Activated CD4-positive, alpha-beta T cell treated with anti-CD3 and anti-CD28 coated beads for 48 hours (primary cell): ENCODE results near the gene SHFL.
A peak's percentile ranks its signal among the peaks of the same experiment; 100 is the strongest.

Experiments used
- DNase-seq: peaks from one replicate; pipeline ENCODE4 v3.0.0-alpha.2; 2020

SHFL gene

GRCh38 chr19:10085641-10086590 is at the start of gene SHFL:
Gene SHFL (plus strand): TSS chr19:10086317. CDS start chr19:10086428, 111 bp downstream.
- peak; percentile 86 for DNase-seq

DNA sequence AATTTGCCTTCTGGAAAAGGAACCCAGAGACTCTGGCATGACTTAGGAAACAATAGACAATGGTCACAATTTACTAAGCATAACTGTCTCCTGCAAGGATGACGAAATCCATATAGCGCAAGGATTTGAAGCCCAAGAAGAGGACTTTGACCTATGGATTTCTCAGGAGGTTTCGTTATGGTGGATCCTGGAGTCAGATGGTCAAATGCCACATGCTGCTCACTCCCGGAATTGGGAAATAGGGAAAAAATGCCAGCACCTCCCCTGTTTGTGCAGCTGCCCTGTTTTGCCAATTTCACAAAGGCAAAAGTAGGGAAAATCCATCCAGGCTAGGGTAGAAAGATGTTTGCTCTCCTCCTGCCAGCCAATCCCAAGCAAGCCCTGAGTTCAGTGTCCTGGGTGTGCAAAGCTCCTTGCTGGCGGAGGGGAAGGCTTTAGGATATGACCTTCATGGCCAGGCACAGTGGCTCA is 49.5 kb upstream of the SHFL start:
- DNase-seq: no peak

DNA sequence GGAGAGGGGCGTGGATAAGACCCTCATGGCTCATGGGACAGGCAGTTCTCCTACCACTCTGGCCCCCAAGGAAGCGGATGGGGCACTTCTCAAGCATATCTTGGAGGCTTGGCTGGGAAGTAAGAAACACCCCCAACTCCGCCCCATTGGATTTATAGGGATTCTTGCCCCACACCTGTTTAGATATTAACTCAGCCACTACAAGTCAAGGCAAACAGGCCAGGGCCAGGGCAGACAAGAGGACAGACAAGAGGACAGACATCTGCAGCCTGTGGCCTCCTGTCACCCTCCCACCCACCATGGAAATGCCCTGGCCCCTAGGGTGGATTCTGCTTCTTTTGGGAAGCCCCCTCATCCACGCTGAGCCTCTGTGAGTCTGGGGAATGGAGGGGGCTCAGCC is 48.8 kb upstream of the SHFL start:
- no peak for DNase-seq

DNA sequence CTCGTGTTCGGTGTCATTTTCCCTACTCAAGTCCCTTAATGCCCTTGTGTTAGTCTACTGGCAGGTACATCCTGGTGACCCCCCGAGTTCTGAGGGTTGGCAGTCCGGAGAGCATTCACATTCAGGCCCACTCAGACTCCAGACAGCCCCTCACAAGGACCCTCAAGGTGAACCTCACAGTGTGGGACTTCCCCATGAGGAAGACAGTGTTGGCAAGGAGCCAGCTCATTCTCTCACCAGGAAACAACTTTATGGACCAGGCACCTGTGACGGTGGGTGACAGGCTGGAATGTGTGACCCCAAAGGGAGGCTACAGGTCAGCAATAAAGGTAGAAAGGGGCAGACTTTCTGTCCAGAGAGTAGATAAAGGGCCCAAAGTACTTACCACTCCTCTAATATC is 48.3 kb upstream of the SHFL start:
- no peak for DNase-seq

DNA sequence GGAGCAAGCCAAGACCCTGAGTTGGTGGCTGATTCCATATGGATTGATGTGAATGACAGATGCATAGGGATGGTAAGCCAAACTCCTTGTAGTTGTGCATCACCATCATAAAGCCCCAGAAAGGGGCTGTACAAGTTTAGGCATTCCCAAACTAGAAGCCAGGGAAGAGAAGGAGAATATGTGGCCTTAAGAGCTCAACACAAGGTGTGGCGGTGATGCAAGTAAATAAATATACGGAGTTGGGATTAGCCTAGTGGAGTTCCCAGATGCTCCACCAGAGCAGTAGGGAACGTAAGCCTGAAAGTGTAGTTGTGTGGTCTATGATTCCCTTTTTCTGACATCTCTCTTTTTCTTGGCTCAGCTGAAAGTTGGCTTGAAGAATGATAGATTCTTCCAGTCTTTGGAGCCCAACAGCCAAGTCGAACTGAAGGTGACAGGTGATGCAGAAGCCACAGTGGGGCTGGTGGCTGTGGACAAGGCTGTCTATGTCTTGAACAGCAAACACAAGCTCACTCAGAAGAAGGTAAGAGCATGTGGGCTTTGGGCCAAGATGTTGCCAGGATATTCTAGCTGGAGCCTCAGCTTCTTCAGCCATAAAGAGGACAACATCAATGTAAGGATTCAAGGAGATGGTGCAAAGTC is 42.7 kb upstream of the SHFL start:
- no peak for DNase-seq

- no peak for DNase-seq
Measured at GRCh38 chr19:10044390-10044789, 41.7 kb upstream of the SHFL start.

DNA sequence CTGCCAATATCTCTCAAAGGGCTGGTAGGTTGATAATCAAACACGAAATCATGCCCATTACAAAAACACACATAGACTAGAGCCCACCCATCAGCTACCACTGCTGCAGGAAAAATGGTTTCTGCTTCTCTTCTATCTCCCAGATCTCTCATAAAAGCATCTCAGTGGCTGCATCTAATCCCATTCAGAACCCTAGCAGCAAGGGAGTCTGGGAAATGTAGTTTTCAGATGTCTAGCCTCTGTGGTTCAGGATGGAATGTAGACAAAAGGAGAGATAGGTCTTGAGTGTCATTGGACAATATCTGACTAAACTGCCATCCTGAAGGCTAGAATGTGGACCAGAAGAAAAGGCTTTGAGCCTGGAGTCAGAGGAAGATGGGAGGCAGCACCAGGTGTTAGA is 40.7 kb upstream of the SHFL start:
- DNase-seq: no peak

DNA sequence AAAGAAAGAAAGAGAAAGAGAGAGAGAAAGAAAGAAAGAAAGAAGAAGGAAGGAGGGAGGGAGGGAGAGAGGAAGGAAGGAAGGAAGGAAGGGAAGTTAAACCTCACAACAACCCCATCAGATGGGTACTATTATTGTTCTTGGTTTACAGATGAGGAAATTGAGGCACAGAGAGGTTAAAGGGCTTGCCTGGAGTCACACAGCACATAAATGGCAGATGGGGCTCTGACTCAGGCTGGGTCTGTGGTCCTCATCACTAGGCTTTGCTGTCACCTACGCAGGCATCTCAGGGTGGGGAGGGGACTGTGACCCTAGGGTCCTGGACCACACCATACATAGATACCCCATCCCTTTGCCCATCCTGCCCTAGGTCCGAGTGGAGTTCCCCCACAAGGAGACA is 36.5 kb upstream of the SHFL start:
- DNase-seq: no peak

GRCh38 chr19:10052602-10053360 is 33.3 kb upstream of the SHFL start:
- DNase-seq: no peak

GRCh38 chr19:10061717-10062310 is 24.3 kb upstream of the SHFL start:
- DNase-seq: peak; percentile 12

- no peak for DNase-seq
Measured at GRCh38 chr19:10068205-10068604, 17.9 kb upstream of the SHFL start.

DNA sequence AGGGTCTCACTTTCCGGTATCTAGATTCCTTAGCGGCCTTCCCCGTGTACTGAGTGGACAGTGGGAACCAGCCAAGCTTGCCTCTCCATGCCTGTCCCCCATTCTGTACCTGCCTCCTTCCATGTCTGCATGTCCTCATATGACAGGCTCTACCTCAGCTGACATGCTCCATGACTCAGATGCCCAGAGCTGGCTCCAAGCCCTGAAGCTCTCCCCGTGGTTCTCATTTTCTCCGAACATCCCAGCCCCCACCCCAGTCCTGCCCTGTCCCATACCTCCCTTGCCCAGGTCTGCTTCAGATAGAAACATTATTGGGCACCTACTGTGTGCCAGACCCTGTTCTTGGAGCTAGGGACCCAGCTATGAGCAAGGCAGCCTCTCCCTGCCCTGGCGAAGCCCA is 17.1 kb upstream of the SHFL start:
- DNase-seq: no peak

DNA sequence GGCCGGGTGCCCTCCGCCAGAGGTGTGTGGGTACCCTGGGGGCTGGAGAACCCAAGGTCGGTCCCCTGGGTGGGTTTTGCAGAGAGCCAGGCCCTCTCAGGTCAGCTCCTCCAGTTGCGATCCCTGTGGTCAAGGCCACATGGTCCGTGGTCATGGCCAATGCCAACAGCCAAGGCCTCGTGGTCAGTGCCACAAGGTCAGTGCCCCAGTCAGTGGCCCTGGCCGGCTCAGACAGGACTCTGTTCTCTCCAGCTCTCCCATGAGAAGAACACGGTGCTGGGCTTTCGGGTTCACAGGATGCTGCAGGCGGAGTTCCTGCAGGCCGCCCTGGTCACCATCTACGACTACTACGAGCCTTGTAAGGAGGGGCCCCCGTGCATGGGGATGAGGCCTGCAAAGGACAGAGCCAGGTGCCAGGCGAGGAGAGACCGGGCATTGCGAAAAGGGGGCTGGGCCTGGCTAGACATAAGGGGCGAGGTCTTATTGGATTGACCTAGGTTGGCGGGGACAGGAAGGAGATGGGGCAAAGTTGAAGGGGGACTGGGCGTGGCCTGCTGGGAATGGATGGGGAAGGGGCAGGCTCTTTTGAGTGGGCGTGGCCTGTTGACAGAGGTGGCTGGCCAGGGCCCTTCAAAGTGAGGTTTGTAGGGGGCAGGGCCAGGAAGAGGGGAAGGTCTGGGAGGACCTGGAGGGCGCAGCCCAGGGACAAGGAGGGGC is 15.2 kb upstream of the SHFL start:
- no peak for DNase-seq

GRCh38 chr19:10074153-10074552 is 12.0 kb upstream of the SHFL start:
- DNase-seq: peak; percentile 67

GRCh38 chr19:10076535-10076934 is 9.6 kb upstream of the SHFL start:
- DNase-seq: no peak

DNA sequence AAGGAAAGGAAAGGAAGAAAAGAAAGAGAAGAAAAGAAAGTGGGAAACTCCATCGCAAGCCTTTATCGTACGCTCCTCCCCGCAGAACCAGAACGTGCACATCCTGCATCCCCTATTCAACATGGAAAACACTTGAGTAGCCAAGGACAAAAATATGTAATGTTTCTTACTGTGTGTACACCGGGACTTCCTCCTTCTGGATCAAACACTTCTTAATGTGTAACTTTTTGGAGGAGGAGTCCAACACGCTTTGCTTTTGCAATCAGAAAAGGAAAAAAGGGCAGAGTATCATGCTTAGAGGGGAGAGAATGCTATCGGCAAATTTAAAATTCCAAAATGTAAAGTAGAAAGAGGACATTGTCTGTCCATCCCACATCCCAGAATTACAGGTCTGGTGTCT is 7.8 kb upstream of the SHFL start:
- DNase-seq: no peak

DNA sequence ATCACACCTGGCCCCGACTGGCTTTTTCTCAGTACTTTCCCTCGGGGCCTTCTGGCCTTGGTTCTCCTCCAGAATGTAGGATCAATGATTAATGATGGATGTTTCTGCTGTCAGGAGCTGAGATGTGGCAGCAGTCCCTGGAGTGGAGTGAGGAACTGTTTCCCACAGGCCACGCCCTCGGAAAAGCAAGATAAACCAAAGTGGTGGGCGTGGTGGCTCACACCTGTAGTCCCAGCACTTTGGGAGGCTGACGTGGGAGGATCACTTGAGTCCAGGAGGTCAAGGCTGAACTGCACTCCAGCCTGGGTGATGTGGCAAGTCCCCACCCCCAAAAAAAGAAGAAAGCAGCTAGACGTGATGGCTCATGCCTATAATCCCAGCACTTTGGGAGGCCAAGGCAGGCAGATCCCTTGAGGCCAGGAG is 7.1 kb upstream of the SHFL start:
- DNase-seq: no peak

GRCh38 chr19:10083911-10084310 is 2.2 kb upstream of the SHFL start:
- no peak for DNase-seq

GRCh38 chr19:10084803-10085202 is 1.3 kb upstream of the SHFL start:
- no peak for DNase-seq

DNA sequence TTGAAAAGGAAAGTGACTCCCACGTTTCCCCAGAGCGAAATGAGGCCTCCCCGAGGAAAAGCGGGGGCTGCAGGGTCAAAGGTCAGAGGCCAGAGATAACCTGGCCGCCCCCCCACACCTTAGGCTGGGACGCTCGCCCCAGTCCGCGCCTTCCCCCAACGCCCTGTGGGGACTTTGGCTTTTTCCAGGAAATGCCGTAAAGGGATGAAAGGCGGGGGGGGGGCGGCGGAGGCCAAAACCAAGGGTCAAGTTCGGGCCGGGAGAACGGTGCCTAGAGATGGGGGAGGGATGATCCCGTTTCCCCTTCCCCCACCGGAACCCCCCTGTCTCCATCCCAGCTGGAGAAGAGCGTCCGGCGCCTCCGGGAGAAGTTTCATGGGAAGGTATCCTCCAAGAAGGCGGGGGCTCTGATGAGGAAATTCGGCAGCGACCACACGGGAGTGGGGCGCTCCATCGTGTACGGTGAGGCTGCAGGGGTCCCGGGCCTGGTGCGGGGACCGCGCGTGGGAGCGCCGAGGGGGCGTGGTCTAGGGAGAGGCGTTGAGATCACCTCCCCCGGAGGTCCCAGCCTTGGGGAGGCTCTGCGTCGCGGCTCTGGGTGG is 575 bp downstream of the SHFL start:
- peak; percentile 57 for DNase-seq

DNA sequence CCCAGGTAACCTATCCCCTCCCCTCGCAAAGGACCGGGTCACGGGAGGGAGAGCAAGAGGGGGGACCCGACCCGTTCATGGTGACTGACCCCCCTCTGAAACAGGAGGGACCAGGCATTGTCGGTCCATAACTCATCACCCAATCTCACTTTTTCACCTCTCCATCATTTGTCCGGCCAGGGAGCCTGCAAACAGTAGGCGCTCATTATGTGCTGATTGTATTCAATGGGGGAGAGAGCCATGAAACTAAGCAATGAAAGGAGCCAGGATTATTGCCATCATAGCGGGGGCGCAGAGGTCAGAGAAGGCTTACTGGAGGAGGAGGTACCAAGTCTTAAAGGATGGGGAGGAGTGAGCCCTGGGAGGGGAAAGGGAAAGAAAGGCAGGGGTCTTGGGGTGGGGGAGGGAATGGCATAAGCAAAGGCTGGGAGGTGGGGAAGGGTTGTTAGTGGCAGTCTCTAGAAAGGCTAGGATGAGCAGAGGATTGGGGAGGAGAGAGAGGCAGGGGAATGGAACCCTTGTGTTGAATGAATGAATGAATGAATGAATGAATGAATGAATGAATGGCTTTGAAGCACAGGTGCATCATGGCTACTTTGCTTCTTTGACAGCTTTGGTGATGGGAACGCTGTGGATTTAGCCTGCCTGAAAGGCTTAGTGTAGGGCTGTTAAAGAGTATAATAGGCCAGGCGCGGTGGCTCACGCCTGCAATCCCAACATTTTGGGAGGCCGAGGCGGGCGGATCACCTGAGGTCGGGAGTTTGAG is 1.4 kb downstream of the SHFL start:
- no peak for DNase-seq
